Psoas muscle (tissue), 8 donors: ENCODE results near the gene ZEB2. TPM values are rescaled to one million over a fixed set of nuclear protein-coding genes. Genes with fewer than 3 reads are reported as not detected.

ENCODE experiments used
- ATAC-seq, 4 donors: fragments of 200-7000 bp; cut with Tn5 transposase; one replicate each; pipeline ENCODE4 v1.9.1; 2020; ENCODE audit warnings: moderate library complexity in 3 of 4, mild to moderate bottlenecking in 2 of 4
- DNase-seq, 2 donors: peaks; one replicate each; pipeline ENCODE4 v3.0.0-alpha.2; 2020
- H3K27ac ChIP-seq: fragments of 200-600 bp; one replicate; pipeline ENCODE4 v1.8.0; 2022
- H3K27me3 ChIP-seq, 3 donors: fragments of 200-600 bp in 1 of 3; one replicate each; pipeline versions ENCODE4 v1.6.1 to v1.8.0; 2013 to 2022; ENCODE audit warnings: low read length in 2 of 3, mild to moderate bottlenecking in 2 of 3, moderate library complexity in 1 of 3; ENCODE audit not compliant: insufficient read depth in 3 of 3
- H3K36me3 ChIP-seq, 2 donors: fragments of 200-600 bp in 1 of 2; one replicate each; pipeline versions ENCODE4 v1.6.1 to v1.8.0; 2013 to 2022; ENCODE audit warnings: low read depth in 1 of 2, mild to moderate bottlenecking in 1 of 2, moderate library complexity in 1 of 2; ENCODE audit not compliant: insufficient read depth in 1 of 2
- H3K4me1 ChIP-seq: fragments of 200-600 bp; one replicate; pipeline ENCODE4 v1.8.0; 2022
- H3K4me3 ChIP-seq: fragments of 200-600 bp; one replicate; pipeline ENCODE4 v1.8.0; 2022; ENCODE audit warnings: mild to moderate bottlenecking
- H3K9me3 ChIP-seq: fragments of 200-600 bp; one replicate; pipeline ENCODE4 v1.8.0; 2022
- CTCF ChIP-seq: fragments of 200-600 bp; IDR thresholded peaks from one replicate; pipeline ENCODE4 v1.8.0; 2022; ENCODE audit warnings: antibody characterized with exemption
- WGBS, 3 donors: extraction: QIAGEN DNeasy Blood & Tissue Kit; methylation state at CpG; one replicate each; pipeline versions ENCODE4 v1.1.6 to v1.1.7; 2013; 5-methylcytosine and 5-hydroxymethylcytosine counted together
- intact Hi-C, 2 donors: fragments of 100-400 bp; cut with DNase I; formaldehyde crosslinking; loops; one replicate each; pipeline versions ENCODE4 v1.11.0 to v1.14.2; 2022
- polyA plus RNA-seq, 3 donors: library from polyadenylated mRNA; stranded (reverse); fragments of 200-250 nt; gene quantifications; one replicate each; pipeline ENCODE4 v1.2.3, GENCODE V29; 2013
- total RNA-seq, 4 donors: library from RNA; stranded (reverse); fragmentation: NEBNext Ultra II Directional in 2 of 4; extraction: Animal tissue kit (Norgen Biotek cat#: 25700) in 2 of 4; gene quantifications; one replicate each; pipeline versions ENCODE4 v1.2.1 to v1.2.4, GENCODE V29; 2021 to 2023
- donor health status: healthy with polysubstance abuse.
- donor health status: DM: no; HTN: no; CAD: no; lungs with moderate emphysema.
- donor health status: Bipolar disorder and iron deficiency.
- donor health status: healthy.
- donor health status: DM: yes; HTN: yes; CAD: no.
- donor health status: DM: no; HTN: no; CAD: no.
- donor health status: DM: no; HTN: no; CAD: no.
- donor health status: DM: yes; HTN: yes; CAD: no.

Gene ZEB2
- total and polyA plus RNA-seq, 7 donors: 11.6 to 48.7 (median 23.3) TPM

GRCh38 chr2:144431998-144432397 is 87.9 kb downstream of the ZEB2 start:
- Histone ChIP-seq H3K27me3 (no peaks in the 10 kb centered on the region), H3K27ac (peak overlapping the region; percentile 79), H3K36me3 (peaks cover 0 to 13% of the 10 kb centered on the region in 2 donors), H3K9me3 (no peaks in the 10 kb centered on the region), H3K4me3 (peak overlapping the region; percentile 60), H3K4me1 (peaks cover 33% of the 10 kb centered on the region)
- no peak for TF ChIP-seq CTCF
- WGBS, 3 donors: 60 to 68% (median 66%) methylated on average over 3 of the region's 3 CpGs
- ATAC-seq (no peak), DNase-seq (no peak)
- intact Hi-C loops: no loop called here

- H3K4me3 ChIP-seq: peak overlapping the region; percentile 60
- DNase-seq (no peak), ATAC-seq (peak in 3 of 4 donors; percentile 33 to 73 (median 63))
- TF ChIP-seq CTCF: no peak
- WGBS, 3 donors: 15 to 28% (median 21%) methylated on average over 8 of the region's 8 CpGs
- peaks cover 34% of the 10 kb centered on the region for H3K4me1 ChIP-seq
- no peaks in the 10 kb centered on the region for H3K9me3 ChIP-seq
- peak overlapping the region; percentile 79 for H3K27ac ChIP-seq
- H3K36me3 ChIP-seq: peaks cover 0 to 16% of the 10 kb centered on the region in 2 donors
- H3K27me3 ChIP-seq: no peaks in the 10 kb centered on the region
- intact Hi-C loops: no loop called here
These were observed 88.5 kb downstream of the ZEB2 start for GRCh38 chr2:144431392-144431783.

GRCh38 chr2:144430722-144431391 is 89.1 kb downstream of the ZEB2 start:
- H3K4me3 ChIP-seq: peak overlapping the region; percentile 60
- peak; percentile 62 to 95 (median 90) for ATAC-seq
- DNase-seq: no peak
- no peak for TF ChIP-seq CTCF
- H3K4me1 ChIP-seq: peaks cover 34% of the 10 kb centered on the region
- H3K27me3 ChIP-seq: no peaks in the 10 kb centered on the region
- H3K9me3 ChIP-seq: no peaks in the 10 kb centered on the region
- intact Hi-C loops: no loop called here
- WGBS, 3 donors: 23 to 28% (median 24%) methylated on average over 10 of the region's 10 CpGs
- H3K36me3 ChIP-seq: peaks cover 0 to 18% of the 10 kb centered on the region in 2 donors
- peak overlapping the region; percentile 79 for H3K27ac ChIP-seq

- H3K27ac ChIP-seq: peak overlapping the region; percentile 79
- peak in 3 of 4 donors; percentile 17 to 43 (median 23) for ATAC-seq
- peak overlapping the region; percentile 60 for H3K4me3 ChIP-seq
- H3K27me3 ChIP-seq: no peaks in the 10 kb centered on the region
- H3K36me3 ChIP-seq: peaks cover 0 to 18% of the 10 kb centered on the region in 2 donors
- TF ChIP-seq CTCF: no peak
- WGBS, 3 donors: 22 to 35% (median 26%) methylated on average over 6 of the region's 6 CpGs
- no peaks in the 10 kb centered on the region for H3K9me3 ChIP-seq
- intact Hi-C loops: no loop called here
- peaks cover 34% of the 10 kb centered on the region for H3K4me1 ChIP-seq
- DNase-seq: no peak
These were observed 90.4 kb downstream of the ZEB2 start for GRCh38 chr2:144429396-144430112.
